Epithelial cell of esophagus (primary cell): ENCODE measurements around the gene NMRAL1.

Experiments used
- DNase-seq: peaks from one replicate; pipeline ENCODE4 v3.0.0; 2010; ENCODE audit warnings: low read depth
- H3K4me3 ChIP-seq: 2 replicates; pipeline ENCODE4 v1.5.1; 2011; ENCODE audit warnings: mild to moderate bottlenecking, low read length, control low read depth
- CTCF ChIP-seq: IDR thresholded peaks from 2 replicates; pipeline ENCODE4 v1.5.1; 2011; ENCODE audit warnings: low read depth, mild to moderate bottlenecking, low read length, control low read depth, inconsistent platforms; ENCODE audit not compliant: insufficient read depth; ENCODE audit errors: missing control alignments

The NMRAL1 gene

GRCh38 chr16:4431023-4431422 lies 43.4 kb downstream of the NMRAL1 start:
- DNase-seq = no peak
- TF ChIP-seq CTCF = no peak
- no peak overlapping the region for H3K4me3 ChIP-seq

- DNase-seq = peak; percentile 81
- H3K4me3 ChIP-seq = no peak overlapping the region
- no peak for TF ChIP-seq CTCF
Observed at GRCh38 chr16:4428500-4428899, 45.9 kb downstream of the NMRAL1 start.

GRCh38 chr16:4426722-4427372 lies 47.6 kb downstream of the NMRAL1 start:
- no peak for DNase-seq
- H3K4me3 ChIP-seq = peak overlapping the region; percentile 85
- TF ChIP-seq CTCF = no peak

GRCh38 chr16:4426021-4426684 lies 48.3 kb downstream of the NMRAL1 start:
- no peak for DNase-seq
- H3K4me3 ChIP-seq = peak overlapping the region; percentile 85
- no peak for TF ChIP-seq CTCF

- TF ChIP-seq CTCF = no peak
- peak within 1 kb of the TSS; percentile 85 for H3K4me3 ChIP-seq
Observed at GRCh38 chr16:4425378-4426020, 48.9 kb downstream of the NMRAL1 start, which contains the start of gene DNAJA3. TSS of gene DNAJA3 (plus strand) at chr16:4425868. CDS start at chr16:4425882, 14 bp downstream.

GRCh38 chr16:4420505-4421105 lies 53.8 kb downstream of the NMRAL1 start:
- no peak overlapping the region for H3K4me3 ChIP-seq
- no peak for TF ChIP-seq CTCF
- DNase-seq = no peak

More at GRCh38 chr16:4425378-4426020, 48.9 kb downstream of the NMRAL1 start, which contains the start of gene DNAJA3:
- DNase-seq = peak; percentile 97
